Embryonic facial prominence (tissue), 1 donor: ENCODE measurements around the gene ERAS.
"Not testable (repeated sequence)": the region's sequence is repeated elsewhere in the genome, so short reads cannot be mapped to it uniquely, and the experiment has no call there.

Experiments used
- DNase-seq: peaks from one replicate; pipeline ENCODE4 v3.0.0-alpha.2; 2016; ENCODE audit errors: extremely low spot score

ERAS gene

GRCh38 chrX:48833542-48834138 lies 7.3 kb downstream of the ERAS start:
- no peak for DNase-seq

- DNase-seq, result no peak
Measured at GRCh38 chrX:48834383-48834709, 8.0 kb downstream of the ERAS start.

GRCh38 chrX:48835524-48836329 lies 9.4 kb downstream of the ERAS start, which contains the start of gene PCSK1N:
Gene PCSK1N (minus strand): TSS chrX:48835610. CDS start chrX:48835532, 78 bp downstream.
- DNase-seq, result no peak

GRCh38 chrX:48839686-48840085 lies 13.4 kb downstream of the ERAS start:
- DNase-seq, result no peak

- DNase-seq, result no peak
Measured at GRCh38 chrX:48848847-48849246, 22.5 kb downstream of the ERAS start.

GRCh38 chrX:48852857-48853256 lies 26.5 kb downstream of the ERAS start:
- no peak for DNase-seq

- not testable (repeated sequence) for DNase-seq
Measured at GRCh38 chrX:48853494-48853893, 27.2 kb downstream of the ERAS start.

- not testable (repeated sequence) for DNase-seq
Measured at GRCh38 chrX:48854121-48854804, 27.9 kb downstream of the ERAS start.

- DNase-seq, result no peak
Measured at GRCh38 chrX:48854898-48855297, 28.6 kb downstream of the ERAS start.

GRCh38 chrX:48864210-48864609 lies 37.9 kb downstream of the ERAS start:
- DNase-seq, result no peak

- not testable (repeated sequence) for DNase-seq
Measured at GRCh38 chrX:48872017-48872416, 45.7 kb downstream of the ERAS start.

GRCh38 chrX:48876944-48877343 lies 50.6 kb downstream of the ERAS start:
- DNase-seq, result not testable (repeated sequence)
